ENCODE measurements around the gene MYL9.

The MYL9 gene

GRCh38 chr20:36526521-36527011, 14.8 kb upstream of the MYL9 start:
- DNase-seq (ENCODE audit: low read depth) = no peak

DNA sequence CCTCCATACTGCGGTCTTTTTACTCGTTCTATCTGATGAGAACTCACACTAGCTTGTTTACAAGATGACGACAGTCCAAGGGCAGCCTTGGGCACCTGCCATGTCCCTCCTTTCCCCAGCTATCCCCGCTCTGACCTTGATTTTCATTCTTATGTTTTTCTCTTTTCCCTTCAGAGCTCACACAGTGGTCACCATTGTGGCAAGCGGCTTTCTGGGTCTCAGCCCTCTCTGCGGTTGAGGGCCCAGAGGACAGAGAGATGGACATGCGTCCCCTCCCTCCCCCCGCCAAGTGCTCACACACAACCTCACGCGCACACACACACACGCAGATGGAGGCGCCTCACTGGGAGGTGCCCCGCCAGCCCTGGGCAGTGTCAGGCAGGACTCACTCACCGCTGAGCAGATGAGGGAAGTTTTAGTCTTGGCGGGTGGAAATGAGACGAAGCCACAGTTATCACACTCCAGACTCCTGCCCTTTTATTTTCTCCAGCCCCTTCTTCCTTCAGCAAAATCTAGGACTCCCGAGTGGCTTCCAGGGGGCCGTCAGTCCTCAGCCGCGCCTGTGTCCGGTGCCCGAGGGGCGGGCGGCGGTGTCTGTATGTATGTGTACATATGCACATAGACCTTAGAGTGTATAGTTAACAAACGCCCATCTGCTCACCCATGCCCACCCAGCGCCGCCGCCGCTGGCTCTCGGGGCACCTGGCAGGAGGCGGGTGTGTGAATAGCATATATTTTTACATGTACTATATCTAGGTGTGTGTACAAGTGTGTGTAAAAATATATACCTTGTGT, 13.8 kb upstream of the MYL9 start:
- no peak for DNase-seq (ENCODE audit: low read depth)

DNA sequence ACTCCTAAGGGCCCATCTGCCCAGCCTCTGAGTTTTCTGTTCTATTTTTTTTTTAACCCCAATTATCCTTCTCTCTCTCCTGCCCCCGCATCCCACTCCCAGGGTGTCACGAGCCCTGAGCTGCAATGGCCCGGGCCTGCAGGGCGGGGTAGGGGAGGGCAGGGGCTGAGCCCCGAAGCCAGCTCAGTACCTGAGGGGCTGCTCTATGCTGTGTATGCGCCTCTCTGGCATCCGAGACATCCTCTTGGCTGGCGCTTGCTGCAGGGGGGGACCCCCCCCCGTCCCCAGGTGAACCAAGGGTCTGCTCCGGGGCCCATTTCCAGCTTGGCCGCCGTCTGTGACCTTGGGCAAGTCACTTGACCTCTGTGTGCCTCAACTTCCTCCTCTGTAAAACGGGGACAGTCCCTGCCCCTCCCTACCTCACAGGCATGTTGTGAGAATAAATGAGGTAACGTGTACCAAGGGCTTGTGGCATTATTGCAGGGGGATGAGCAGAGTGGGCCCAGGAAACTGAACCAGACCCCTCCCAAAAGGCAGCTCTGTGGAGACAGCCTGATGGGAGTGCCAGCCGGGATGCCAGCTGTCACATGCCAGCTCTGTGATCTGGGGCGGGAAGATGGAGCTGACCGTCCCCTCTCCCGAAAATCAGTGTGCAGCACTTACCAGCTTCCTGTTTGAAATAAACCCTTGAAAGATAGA, 13.0 kb upstream of the MYL9 start:
- DNase-seq (ENCODE audit: low read depth) = no peak

- DNase-seq (ENCODE audit: low read depth) = no peak
Observed at GRCh38 chr20:36528875-36529417, 12.4 kb upstream of the MYL9 start.

- no peak for DNase-seq (ENCODE audit: low read depth)
Observed at GRCh38 chr20:36532388-36532787, 8.9 kb upstream of the MYL9 start.

- DNase-seq (ENCODE audit: low read depth) = no peak
Observed at GRCh38 chr20:36532822-36533221, 8.5 kb upstream of the MYL9 start.

GRCh38 chr20:36538026-36538722, 3.1 kb upstream of the MYL9 start:
- no peak for DNase-seq (ENCODE audit: low read depth)

DNA sequence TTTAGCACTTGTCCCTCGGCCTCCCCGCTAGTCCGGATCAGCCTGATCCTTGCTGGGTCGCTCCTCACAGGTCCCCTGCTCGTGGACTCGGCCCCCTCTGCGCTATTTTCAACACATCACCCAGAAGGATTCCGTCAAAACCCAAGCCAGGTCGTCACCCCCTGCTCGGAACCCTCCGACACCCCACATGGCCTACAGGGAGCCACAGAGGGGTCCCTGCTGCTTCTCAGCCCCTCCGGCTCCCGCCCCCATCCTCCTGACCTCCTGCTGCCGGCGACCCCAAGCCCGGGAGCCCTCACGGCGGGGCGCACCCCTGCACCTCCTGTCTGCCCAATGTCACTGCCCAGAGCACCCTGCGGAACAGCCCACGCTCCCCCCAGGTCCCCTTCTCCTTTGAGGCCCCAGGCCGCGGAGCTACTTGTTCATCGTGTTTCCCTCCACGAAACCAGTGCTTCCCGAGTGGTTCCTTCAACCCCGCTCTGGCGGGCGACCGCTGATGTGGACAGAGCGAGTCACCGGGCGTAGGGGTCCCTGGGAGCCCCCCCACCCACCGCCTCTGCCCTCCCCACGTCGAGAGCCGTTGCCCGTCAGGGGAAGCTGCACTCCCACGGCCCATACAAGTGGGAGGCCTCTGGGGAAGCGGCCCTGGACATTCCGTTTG, 638 bp upstream of the MYL9 start:
- DNase-seq (ENCODE audit: low read depth) = no peak

- no peak for DNase-seq (ENCODE audit: low read depth)
Observed at GRCh38 chr20:36541768-36542488, 609 bp downstream of the MYL9 start.

DNA sequence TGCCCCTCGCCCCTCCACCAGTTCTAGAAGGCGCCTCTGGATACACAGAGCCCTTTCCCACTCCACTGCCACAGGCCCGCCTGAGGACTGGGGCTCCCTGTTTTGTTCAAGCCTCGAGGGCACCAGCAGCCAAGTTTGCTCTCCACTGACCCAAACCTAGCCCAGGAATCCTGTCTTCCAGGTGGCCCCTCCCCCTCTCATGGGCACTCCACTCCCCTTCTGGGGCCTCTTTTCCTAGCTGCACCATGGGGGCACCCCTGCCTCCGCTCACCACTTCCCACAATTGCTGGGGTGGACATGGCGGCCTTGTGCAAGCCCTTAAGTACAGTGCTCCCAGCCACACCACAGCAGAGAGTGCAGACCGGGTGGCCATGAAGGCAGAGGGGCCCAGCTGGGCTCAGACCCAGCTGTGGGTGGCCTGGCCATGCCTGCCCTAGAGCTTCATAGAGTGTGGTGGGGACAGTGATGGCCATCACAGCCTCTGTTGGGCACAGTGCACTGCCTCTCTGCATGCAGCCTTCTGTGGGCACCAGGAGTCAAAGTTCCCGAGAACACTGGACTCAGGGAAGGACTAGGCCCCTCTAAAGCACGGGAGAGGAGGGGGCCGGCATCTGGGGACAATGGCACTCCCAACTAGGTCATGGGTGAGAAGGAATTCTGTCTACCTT, 1.3 kb downstream of the MYL9 start:
- no peak for DNase-seq (ENCODE audit: low read depth)

- peak; percentile 73 for DNase-seq (ENCODE audit: low read depth)
Observed at GRCh38 chr20:36543184-36544133, 2.1 kb downstream of the MYL9 start.

- peak; percentile 56 for DNase-seq (ENCODE audit: low read depth)
Observed at GRCh38 chr20:36544134-36545018, 3.1 kb downstream of the MYL9 start.

DNA sequence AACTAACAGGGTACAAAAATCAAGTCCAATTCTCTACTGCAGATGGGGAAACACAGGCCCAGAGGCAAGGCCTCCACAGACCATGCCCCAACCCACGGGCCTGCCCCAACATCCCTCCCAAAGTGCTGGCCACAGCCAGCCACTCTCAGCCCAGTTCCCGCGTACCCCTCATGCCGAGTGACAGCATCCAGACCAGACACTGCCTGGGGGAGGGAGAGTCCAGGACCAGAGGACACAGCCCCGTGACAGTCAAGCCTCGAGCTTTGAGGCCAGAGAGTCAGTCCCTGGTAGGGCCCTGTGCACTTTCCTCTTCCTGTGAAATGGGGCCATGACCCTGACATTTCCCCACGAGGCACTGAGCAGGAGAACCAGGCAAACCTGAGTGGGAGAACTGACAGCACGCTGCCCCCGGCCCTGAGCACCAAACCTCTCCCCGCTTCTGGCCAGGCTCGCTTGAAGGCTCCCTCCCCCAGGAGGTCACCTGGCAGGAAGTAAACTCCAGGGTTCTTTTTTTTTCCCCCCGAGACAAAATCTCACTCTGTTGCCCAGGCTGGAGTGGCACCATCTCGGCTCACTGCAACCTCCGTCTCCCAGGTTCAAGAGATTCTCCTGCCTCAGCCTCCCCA, 4.9 kb downstream of the MYL9 start:
- no peak for DNase-seq (ENCODE audit: low read depth)

GRCh38 chr20:36547186-36548005, 6.1 kb downstream of the MYL9 start:
- no peak for DNase-seq (ENCODE audit: low read depth)

DNA sequence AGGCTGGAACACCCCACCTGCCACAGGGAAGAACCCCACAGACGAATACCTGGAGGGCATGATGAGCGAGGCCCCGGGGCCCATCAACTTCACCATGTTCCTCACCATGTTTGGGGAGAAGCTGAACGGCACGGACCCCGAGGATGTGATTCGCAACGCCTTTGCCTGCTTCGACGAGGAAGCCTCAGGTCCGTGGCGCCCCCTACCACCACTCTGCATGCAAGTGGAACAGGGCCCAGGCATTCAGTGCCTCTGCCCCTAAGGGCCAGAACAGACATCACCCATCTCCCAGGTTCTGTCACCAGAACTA, 6.6 kb downstream of the MYL9 start:
- DNase-seq (ENCODE audit: low read depth) = no peak

GRCh38 chr20:36548704-36549627, 7.6 kb downstream of the MYL9 start:
- DNase-seq (ENCODE audit: low read depth) = no peak

Measured in GM04503 (cell line).